WTC11 (cell line): ENCODE measurements around the gene DCTPP1. TPM values are rescaled to one million over a fixed set of nuclear protein-coding genes. Genes with fewer than 3 reads are reported as not detected.
A peak's percentile ranks its signal among the peaks of the same experiment; 100 is the strongest.

ENCODE experiments used
- ATF1 ChIP-seq: sonication (generic); formaldehyde crosslinking; IDR thresholded peaks from 2 replicates; pipeline ENCODE4 v1.8.1; 2023; ENCODE audit warnings: mild to moderate bottlenecking, moderate library complexity, missing genetic modification reagents
- CBFB ChIP-seq: sonication (generic); formaldehyde crosslinking; IDR thresholded peaks from 2 replicates; pipeline ENCODE4 v1.8.1; 2022; ENCODE audit warnings: mild to moderate bottlenecking, low read depth, missing genetic modification reagents
- ELF4 ChIP-seq: sonication (generic); formaldehyde crosslinking; IDR thresholded peaks from 2 replicates; pipeline ENCODE4 v1.8.1; 2022; ENCODE audit warnings: low read depth, mild to moderate bottlenecking, moderate library complexity, missing genetic modification reagents
- EMX1 ChIP-seq: fragments of 250-450 bp; sonication (Bioruptor Pico); IDR thresholded peaks from 2 replicates; pipeline ENCODE4 v1.8.0; 2021; ENCODE audit warnings: mild to moderate bottlenecking
- GABPB1 ChIP-seq: sonication (generic); formaldehyde crosslinking; IDR thresholded peaks from 2 replicates; pipeline ENCODE4 v1.8.1; 2023; ENCODE audit warnings: mild to moderate bottlenecking, missing genetic modification reagents
- GRHL2 ChIP-seq: fragments of 250-450 bp; sonication (Bioruptor Pico); IDR thresholded peaks from 2 replicates; pipeline ENCODE4 v1.8.0; 2022; ENCODE audit warnings: mild to moderate bottlenecking, moderate library complexity; ENCODE audit not compliant: insufficient replicate concordance, severe bottlenecking
- HMGA2 ChIP-seq: fragments of 250-450 bp; sonication (Bioruptor Pico); IDR thresholded peaks from 2 replicates; pipeline ENCODE4 v1.4.0; 2021; ENCODE audit warnings: mild to moderate bottlenecking, moderate library complexity
- JUN ChIP-seq: sonication (generic); formaldehyde crosslinking; IDR thresholded peaks from 2 replicates; pipeline ENCODE4 v1.8.0; 2023; ENCODE audit warnings: mild to moderate bottlenecking, missing genetic modification reagents
- MXD4 ChIP-seq: fragments of 250-450 bp; sonication (Bioruptor Pico); IDR thresholded peaks from 2 replicates; pipeline ENCODE4 v1.8.0; 2021; ENCODE audit warnings: mild to moderate bottlenecking, moderate library complexity, borderline replicate concordance
- MYBL2 ChIP-seq: sonication (generic); formaldehyde crosslinking; IDR thresholded peaks from 2 replicates; pipeline ENCODE4 v1.8.1; 2023; ENCODE audit warnings: mild to moderate bottlenecking, moderate library complexity, missing genetic modification reagents
- NR3C1 ChIP-seq: sonication (generic); formaldehyde crosslinking; conservative IDR thresholded peaks from 2 replicates; pipeline ENCODE4 v1.8.1; 2023; ENCODE audit warnings: low read depth, mild to moderate bottlenecking, missing genetic modification reagents
- SMAD3 ChIP-seq: sonication (generic); formaldehyde crosslinking; IDR thresholded peaks from 2 replicates; pipeline ENCODE4 v1.8.0; 2022; ENCODE audit warnings: missing genetic modification reagents, mild to moderate bottlenecking, borderline replicate concordance
- SP1 ChIP-seq: sonication (generic); formaldehyde crosslinking; conservative IDR thresholded peaks from 2 replicates; pipeline ENCODE4 v1.8.1; 2022; ENCODE audit warnings: missing genetic modification reagents
- TEAD1 ChIP-seq: sonication (generic); formaldehyde crosslinking; IDR thresholded peaks from 2 replicates; pipeline ENCODE4 v1.8.0; 2022; ENCODE audit warnings: mild to moderate bottlenecking, missing genetic modification reagents
- TEAD4 ChIP-seq: sonication (generic); formaldehyde crosslinking; IDR thresholded peaks from 2 replicates; pipeline ENCODE4 v1.8.0; 2022; ENCODE audit warnings: mild to moderate bottlenecking, missing genetic modification reagents
- TP53 ChIP-seq: sonication (generic); formaldehyde crosslinking; IDR thresholded peaks from 2 replicates; pipeline ENCODE4 v1.8.1; 2023; ENCODE audit warnings: mild to moderate bottlenecking, missing genetic modification reagents
- ZNF219 ChIP-seq: sonication (generic); formaldehyde crosslinking; IDR thresholded peaks from 2 replicates; pipeline ENCODE4 v1.8.0; 2023; ENCODE audit warnings: missing genetic modification reagents, mild to moderate bottlenecking, borderline replicate concordance
- total RNA-seq: library from RNA; stranded (reverse); gene quantifications from 3 replicates; pipeline ENCODE4 v1.2.3, GENCODE V29; 2021
- TF ChIP-seq, protein P1 (sequence below): sonication (generic); formaldehyde crosslinking; conservative IDR thresholded peaks from 2 replicates; pipeline ENCODE4 v1.8.1; 2023; ENCODE audit warnings: mild to moderate bottlenecking, low read depth, missing genetic modification reagents, moderate library complexity
- TF ChIP-seq, protein P2 (sequence below): sonication (generic); formaldehyde crosslinking; IDR thresholded peaks from 2 replicates; pipeline ENCODE4 v1.8.1; 2023; ENCODE audit warnings: mild to moderate bottlenecking, missing genetic modification reagents, moderate library complexity
- TF ChIP-seq, protein P3 (sequence below): sonication (generic); formaldehyde crosslinking; IDR thresholded peaks from 2 replicates; pipeline ENCODE4 v1.8.0; 2022; ENCODE audit warnings: mild to moderate bottlenecking, missing genetic modification reagents
- TF ChIP-seq, protein P4 (sequence below): sonication (generic); formaldehyde crosslinking; IDR thresholded peaks from 2 replicates; pipeline ENCODE4 v1.8.0; 2022; ENCODE audit warnings: missing genetic modification reagents
- TF ChIP-seq, protein P5 (sequence below): sonication (generic); formaldehyde crosslinking; IDR thresholded peaks from 2 replicates; pipeline ENCODE4 v1.8.0; 2023; ENCODE audit warnings: missing genetic modification reagents, mild to moderate bottlenecking, borderline replicate concordance
- TF ChIP-seq, protein P6 (sequence below): sonication (generic); formaldehyde crosslinking; IDR thresholded peaks from 2 replicates; pipeline ENCODE4 v1.8.0; 2023; ENCODE audit warnings: missing genetic modification reagents
- TF ChIP-seq, protein P7 (sequence below): sonication (generic); formaldehyde crosslinking; IDR thresholded peaks from 2 replicates; pipeline ENCODE4 v1.8.1; 2022; ENCODE audit warnings: low read depth, mild to moderate bottlenecking, moderate library complexity, missing genetic modification reagents, borderline replicate concordance

The DCTPP1 gene
- total RNA-seq, 1 experiment from 2014 or later = 70.5 TPM

DNA sequence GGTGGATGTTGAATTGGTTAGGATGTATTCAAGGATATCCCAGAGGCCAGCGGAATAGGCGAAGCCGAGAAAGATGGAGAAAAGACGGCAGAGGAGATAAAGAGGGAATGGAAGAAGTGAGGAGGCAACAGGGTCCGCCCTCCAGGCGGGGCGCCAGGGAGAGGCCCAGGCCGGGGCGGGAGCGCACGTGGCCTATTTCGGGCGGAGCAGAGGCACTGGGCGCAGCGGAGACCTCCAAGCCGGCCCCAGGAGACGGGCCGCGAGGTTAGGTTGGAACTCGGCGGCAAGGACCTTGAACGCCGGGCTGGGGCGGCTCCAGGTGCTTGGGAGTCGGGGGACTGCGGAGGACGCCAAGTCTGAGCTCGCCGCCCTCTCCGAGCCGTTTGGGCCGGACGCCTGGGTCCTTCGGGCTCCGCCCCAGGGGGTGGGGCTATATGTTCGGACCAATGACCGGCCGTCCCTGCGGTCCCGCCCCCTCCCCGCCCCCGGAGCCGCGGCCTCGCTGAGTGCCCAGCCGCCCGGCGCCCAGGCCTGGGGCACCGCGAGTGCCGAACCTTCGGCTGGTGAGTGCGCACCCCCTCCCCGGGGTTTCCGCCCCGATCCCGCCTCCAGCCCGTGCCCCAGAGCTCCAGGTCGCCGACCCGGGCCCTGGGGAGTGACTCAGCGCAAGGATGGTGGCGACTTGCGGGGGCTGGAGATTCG, 22.6 kb downstream of the DCTPP1 start, which contains the start of gene ZNF771 (continued):
- TF ChIP-seq, protein P1, sequence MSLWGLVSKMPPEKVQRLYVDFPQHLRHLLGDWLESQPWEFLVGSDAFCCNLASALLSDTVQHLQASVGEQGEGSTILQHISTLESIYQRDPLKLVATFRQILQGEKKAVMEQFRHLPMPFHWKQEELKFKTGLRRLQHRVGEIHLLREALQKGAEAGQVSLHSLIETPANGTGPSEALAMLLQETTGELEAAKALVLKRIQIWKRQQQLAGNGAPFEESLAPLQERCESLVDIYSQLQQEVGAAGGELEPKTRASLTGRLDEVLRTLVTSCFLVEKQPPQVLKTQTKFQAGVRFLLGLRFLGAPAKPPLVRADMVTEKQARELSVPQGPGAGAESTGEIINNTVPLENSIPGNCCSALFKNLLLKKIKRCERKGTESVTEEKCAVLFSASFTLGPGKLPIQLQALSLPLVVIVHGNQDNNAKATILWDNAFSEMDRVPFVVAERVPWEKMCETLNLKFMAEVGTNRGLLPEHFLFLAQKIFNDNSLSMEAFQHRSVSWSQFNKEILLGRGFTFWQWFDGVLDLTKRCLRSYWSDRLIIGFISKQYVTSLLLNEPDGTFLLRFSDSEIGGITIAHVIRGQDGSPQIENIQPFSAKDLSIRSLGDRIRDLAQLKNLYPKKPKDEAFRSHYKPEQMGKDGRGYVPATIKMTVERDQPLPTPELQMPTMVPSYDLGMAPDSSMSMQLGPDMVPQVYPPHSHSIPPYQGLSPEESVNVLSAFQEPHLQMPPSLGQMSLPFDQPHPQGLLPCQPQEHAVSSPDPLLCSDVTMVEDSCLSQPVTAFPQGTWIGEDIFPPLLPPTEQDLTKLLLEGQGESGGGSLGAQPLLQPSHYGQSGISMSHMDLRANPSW = no peak
- no peak for TF ChIP-seq HMGA2 (CRISPR knock-in tag)
- TF ChIP-seq, protein P2, sequence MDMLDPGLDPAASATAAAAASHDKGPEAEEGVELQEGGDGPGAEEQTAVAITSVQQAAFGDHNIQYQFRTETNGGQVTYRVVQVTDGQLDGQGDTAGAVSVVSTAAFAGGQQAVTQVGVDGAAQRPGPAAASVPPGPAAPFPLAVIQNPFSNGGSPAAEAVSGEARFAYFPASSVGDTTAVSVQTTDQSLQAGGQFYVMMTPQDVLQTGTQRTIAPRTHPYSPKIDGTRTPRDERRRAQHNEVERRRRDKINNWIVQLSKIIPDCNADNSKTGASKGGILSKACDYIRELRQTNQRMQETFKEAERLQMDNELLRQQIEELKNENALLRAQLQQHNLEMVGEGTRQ (CRISPR knock-in tag) = peak; percentile 83
- TF ChIP-seq NR3C1 = no peak
- TF ChIP-seq ZNF219 (CRISPR knock-in tag) = no peak; the same call in 1 of the 2 replicates
- no peak for TF ChIP-seq EMX1 (CRISPR knock-in tag)
- peak; percentile 70; the same call in 1 of the 2 replicates for TF ChIP-seq MYBL2 (CRISPR knock-in tag)
- TF ChIP-seq CBFB (CRISPR knock-in tag) = no peak
- no peak for TF ChIP-seq ELF4
- TF ChIP-seq ATF1 (CRISPR knock-in tag) = 0 out of 2 replicates have a peak, but pooled peaks have one; percentile 38
- peak; percentile 95 for TF ChIP-seq SP1 (CRISPR knock-in tag)
- TF ChIP-seq JUN (CRISPR knock-in tag) = peak; percentile 33; the same call in 1 of the 2 replicates
- peak; percentile 65; the same call in 1 of the 2 replicates for TF ChIP-seq TEAD1 (CRISPR knock-in tag)
- TF ChIP-seq, protein P3, sequence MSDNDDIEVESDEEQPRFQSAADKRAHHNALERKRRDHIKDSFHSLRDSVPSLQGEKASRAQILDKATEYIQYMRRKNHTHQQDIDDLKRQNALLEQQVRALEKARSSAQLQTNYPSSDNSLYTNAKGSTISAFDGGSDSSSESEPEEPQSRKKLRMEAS (CRISPR knock-in tag) = peak; percentile 96
- TF ChIP-seq, protein P4, sequence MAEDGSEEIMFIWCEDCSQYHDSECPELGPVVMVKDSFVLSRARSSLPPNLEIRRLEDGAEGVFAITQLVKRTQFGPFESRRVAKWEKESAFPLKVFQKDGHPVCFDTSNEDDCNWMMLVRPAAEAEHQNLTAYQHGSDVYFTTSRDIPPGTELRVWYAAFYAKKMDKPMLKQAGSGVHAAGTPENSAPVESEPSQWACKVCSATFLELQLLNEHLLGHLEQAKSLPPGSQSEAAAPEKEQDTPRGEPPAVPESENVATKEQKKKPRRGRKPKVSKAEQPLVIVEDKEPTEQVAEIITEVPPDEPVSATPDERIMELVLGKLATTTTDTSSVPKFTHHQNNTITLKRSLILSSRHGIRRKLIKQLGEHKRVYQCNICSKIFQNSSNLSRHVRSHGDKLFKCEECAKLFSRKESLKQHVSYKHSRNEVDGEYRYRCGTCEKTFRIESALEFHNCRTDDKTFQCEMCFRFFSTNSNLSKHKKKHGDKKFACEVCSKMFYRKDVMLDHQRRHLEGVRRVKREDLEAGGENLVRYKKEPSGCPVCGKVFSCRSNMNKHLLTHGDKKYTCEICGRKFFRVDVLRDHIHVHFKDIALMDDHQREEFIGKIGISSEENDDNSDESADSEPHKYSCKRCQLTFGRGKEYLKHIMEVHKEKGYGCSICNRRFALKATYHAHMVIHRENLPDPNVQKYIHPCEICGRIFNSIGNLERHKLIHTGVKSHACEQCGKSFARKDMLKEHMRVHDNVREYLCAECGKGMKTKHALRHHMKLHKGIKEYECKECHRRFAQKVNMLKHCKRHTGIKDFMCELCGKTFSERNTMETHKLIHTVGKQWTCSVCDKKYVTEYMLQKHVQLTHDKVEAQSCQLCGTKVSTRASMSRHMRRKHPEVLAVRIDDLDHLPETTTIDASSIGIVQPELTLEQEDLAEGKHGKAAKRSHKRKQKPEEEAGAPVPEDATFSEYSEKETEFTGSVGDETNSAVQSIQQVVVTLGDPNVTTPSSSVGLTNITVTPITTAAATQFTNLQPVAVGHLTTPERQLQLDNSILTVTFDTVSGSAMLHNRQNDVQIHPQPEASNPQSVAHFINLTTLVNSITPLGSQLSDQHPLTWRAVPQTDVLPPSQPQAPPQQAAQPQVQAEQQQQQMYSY (CRISPR knock-in tag) = no peak
- TF ChIP-seq, protein P5, sequence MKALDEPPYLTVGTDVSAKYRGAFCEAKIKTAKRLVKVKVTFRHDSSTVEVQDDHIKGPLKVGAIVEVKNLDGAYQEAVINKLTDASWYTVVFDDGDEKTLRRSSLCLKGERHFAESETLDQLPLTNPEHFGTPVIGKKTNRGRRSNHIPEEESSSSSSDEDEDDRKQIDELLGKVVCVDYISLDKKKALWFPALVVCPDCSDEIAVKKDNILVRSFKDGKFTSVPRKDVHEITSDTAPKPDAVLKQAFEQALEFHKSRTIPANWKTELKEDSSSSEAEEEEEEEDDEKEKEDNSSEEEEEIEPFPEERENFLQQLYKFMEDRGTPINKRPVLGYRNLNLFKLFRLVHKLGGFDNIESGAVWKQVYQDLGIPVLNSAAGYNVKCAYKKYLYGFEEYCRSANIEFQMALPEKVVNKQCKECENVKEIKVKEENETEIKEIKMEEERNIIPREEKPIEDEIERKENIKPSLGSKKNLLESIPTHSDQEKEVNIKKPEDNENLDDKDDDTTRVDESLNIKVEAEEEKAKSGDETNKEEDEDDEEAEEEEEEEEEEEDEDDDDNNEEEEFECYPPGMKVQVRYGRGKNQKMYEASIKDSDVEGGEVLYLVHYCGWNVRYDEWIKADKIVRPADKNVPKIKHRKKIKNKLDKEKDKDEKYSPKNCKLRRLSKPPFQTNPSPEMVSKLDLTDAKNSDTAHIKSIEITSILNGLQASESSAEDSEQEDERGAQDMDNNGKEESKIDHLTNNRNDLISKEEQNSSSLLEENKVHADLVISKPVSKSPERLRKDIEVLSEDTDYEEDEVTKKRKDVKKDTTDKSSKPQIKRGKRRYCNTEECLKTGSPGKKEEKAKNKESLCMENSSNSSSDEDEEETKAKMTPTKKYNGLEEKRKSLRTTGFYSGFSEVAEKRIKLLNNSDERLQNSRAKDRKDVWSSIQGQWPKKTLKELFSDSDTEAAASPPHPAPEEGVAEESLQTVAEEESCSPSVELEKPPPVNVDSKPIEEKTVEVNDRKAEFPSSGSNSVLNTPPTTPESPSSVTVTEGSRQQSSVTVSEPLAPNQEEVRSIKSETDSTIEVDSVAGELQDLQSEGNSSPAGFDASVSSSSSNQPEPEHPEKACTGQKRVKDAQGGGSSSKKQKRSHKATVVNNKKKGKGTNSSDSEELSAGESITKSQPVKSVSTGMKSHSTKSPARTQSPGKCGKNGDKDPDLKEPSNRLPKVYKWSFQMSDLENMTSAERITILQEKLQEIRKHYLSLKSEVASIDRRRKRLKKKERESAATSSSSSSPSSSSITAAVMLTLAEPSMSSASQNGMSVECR (CRISPR knock-in tag) = peak; percentile 84; the same call in 1 of the 2 replicates
- TF ChIP-seq GRHL2 (CRISPR knock-in tag) = no peak
- TF ChIP-seq SMAD3 = peak; percentile 39; the same call in 1 of the 2 replicates
- TF ChIP-seq TP53 (CRISPR knock-in tag) = peak; percentile 59; the same call in 1 of the 2 replicates
- TF ChIP-seq, protein P6, sequence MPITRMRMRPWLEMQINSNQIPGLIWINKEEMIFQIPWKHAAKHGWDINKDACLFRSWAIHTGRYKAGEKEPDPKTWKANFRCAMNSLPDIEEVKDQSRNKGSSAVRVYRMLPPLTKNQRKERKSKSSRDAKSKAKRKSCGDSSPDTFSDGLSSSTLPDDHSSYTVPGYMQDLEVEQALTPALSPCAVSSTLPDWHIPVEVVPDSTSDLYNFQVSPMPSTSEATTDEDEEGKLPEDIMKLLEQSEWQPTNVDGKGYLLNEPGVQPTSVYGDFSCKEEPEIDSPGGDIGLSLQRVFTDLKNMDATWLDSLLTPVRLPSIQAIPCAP = 0 out of 2 replicates have a peak, but pooled peaks have one; percentile 20
- TF ChIP-seq GABPB1 (CRISPR knock-in tag) = peak; percentile 76
- TF ChIP-seq, protein P7, sequence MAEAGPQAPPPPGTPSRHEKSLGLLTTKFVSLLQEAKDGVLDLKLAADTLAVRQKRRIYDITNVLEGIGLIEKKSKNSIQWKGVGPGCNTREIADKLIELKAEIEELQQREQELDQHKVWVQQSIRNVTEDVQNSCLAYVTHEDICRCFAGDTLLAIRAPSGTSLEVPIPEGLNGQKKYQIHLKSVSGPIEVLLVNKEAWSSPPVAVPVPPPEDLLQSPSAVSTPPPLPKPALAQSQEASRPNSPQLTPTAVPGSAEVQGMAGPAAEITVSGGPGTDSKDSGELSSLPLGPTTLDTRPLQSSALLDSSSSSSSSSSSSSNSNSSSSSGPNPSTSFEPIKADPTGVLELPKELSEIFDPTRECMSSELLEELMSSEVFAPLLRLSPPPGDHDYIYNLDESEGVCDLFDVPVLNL = no peak
- TF ChIP-seq TEAD4 = no peak
- TF ChIP-seq MXD4 = no peak
